Neural progenitor cell (in vitro differentiated cells): ENCODE results near the gene SPATC1L. TPM values are rescaled to one million over a fixed set of nuclear protein-coding genes. Genes with fewer than 3 reads are reported as not detected.
"Not testable (repeated sequence)": the region's sequence is repeated elsewhere in the genome, so short reads cannot be mapped to it uniquely, and the experiment has no call there.

Experiments
- DNase-seq: peaks from one replicate; pipeline ENCODE4 v3.0.0-alpha.2; 2016; ENCODE audit warnings: low spot score
- H2AFZ ChIP-seq: fragments of 200-600 bp; sonication (generic); replicated peaks from 2 replicates; pipeline ENCODE4 v1.6.1; 2016; ENCODE audit warnings: antibody characterized with exemption
- H3F3A ChIP-seq: fragments of 200-600 bp; sonication (generic); 2 replicates; pipeline ENCODE4 v1.6.1; 2016; ENCODE audit warnings: antibody characterized with exemption, low read depth
- H3K27ac ChIP-seq: fragments of 200-600 bp; sonication (generic); 2 replicates; pipeline ENCODE4 v1.5.1; 2016; ENCODE audit warnings: mild to moderate bottlenecking
- H3K27me3 ChIP-seq: fragments of 200-600 bp; sonication (generic); 2 replicates; pipeline ENCODE4 v1.6.1; 2016; ENCODE audit warnings: mild to moderate bottlenecking, moderate library complexity
- H3K36me3 ChIP-seq: fragments of 200-600 bp; sonication (generic); 2 replicates; pipeline ENCODE4 v1.5.1; 2016
- H3K4me1 ChIP-seq: fragments of 200-600 bp; sonication (generic); 2 replicates; pipeline ENCODE4 v1.6.1; 2016; ENCODE audit warnings: mixed run types
- H3K4me2 ChIP-seq: fragments of 200-600 bp; sonication (generic); 2 replicates; pipeline ENCODE4 v1.6.1; 2016
- H3K4me3 ChIP-seq: fragments of 200-600 bp; sonication (generic); 2 replicates; pipeline ENCODE4 v1.5.1; 2016
- H3K79me2 ChIP-seq: fragments of 200-600 bp; sonication (generic); 2 replicates; pipeline ENCODE4 v1.6.1; 2016; ENCODE audit warnings: low read depth
- H3K9ac ChIP-seq: fragments of 200-600 bp; sonication (generic); 2 replicates; pipeline ENCODE4 v1.6.1; 2016
- H3K9me3 ChIP-seq: fragments of 200-600 bp; sonication (generic); 2 replicates; pipeline ENCODE4 v1.5.1; 2016; ENCODE audit warnings: low read depth
- H4K20me1 ChIP-seq: fragments of 200-600 bp; sonication (generic); 2 replicates; pipeline ENCODE4 v1.6.1; 2016; ENCODE audit warnings: low read depth
- H3K27ac Mint-ChIP-seq: 3 replicates; pipeline ENCODE4 v1.8.0; 2021; ENCODE audit warnings: mixed read lengths
- H3K27me3 Mint-ChIP-seq: 2 replicates; pipeline ENCODE4 v1.8.0; 2022; ENCODE audit warnings: low read depth, mild to moderate bottlenecking, inconsistent platforms, moderate library complexity, mixed read lengths; ENCODE audit not compliant: insufficient read depth
- H3K36me3 Mint-ChIP-seq: 3 replicates; pipeline ENCODE4 v1.8.0; 2021; ENCODE audit warnings: mixed read lengths
- H3K4me1 Mint-ChIP-seq: 3 replicates; pipeline ENCODE4 v1.8.0; 2021; ENCODE audit warnings: mixed read lengths
- H3K4me3 Mint-ChIP-seq: 3 replicates; pipeline ENCODE4 v1.8.0; 2021; ENCODE audit warnings: mild to moderate bottlenecking, moderate library complexity, mixed read lengths
- H3K9me3 Mint-ChIP-seq: 3 replicates; pipeline ENCODE4 v1.8.0; 2020; ENCODE audit warnings: mixed read lengths
- CTCF ChIP-seq: fragments of 200-600 bp; sonication (generic); IDR thresholded peaks from 2 replicates; pipeline ENCODE4 v1.5.1; 2017; ENCODE audit warnings: antibody characterized with exemption, mild to moderate bottlenecking
- EZH2 ChIP-seq: fragments of 200-600 bp; sonication (generic); IDR thresholded peaks from 2 replicates; pipeline ENCODE4 v1.6.1; 2017; ENCODE audit warnings: antibody characterized with exemption, mild to moderate bottlenecking, moderate library complexity
- EZH2phosphoT487 ChIP-seq: fragments of 200-600 bp; sonication (generic); IDR thresholded peaks from 2 replicates; pipeline ENCODE4 v1.6.1; 2017; ENCODE audit warnings: antibody characterized with exemption
- total RNA-seq: library from RNA; depleted of rRNA; stranded (reverse); fragments of >200 nt; gene quantifications from 2 replicates; pipeline ENCODE4 v1.2.3, GENCODE V29; 2015; ENCODE audit warnings: low replicate concordance

Gene SPATC1L
- total RNA-seq, 1 donor from 2014 or later, result 5.1 TPM

- H4K20me1 ChIP-seq, H3K27ac Mint-ChIP-seq, H3K36me3 ChIP-seq, H3K79me2 ChIP-seq, H3K27ac ChIP-seq, H3K4me3 Mint-ChIP-seq, H3K4me1 ChIP-seq, H3K27me3 Mint-ChIP-seq, H2AFZ ChIP-seq, H3K9me3 Mint-ChIP-seq, H3K4me3 ChIP-seq, H3K4me2 ChIP-seq, H3K9ac ChIP-seq, H3K27me3 ChIP-seq, H3K9me3 ChIP-seq, H3K36me3 Mint-ChIP-seq: not testable (repeated sequence)
- TF ChIP-seq CTCF, result peak; percentile 60
- H3F3A ChIP-seq, result peaks cover 13% of the 10 kb centered on the region
- H3K4me1 Mint-ChIP-seq, result peaks cover 22% of the 10 kb centered on the region
- peak; percentile 55 for DNase-seq
Observed at GRCh38 chr21:46147429-46147828, 36.8 kb downstream of the SPATC1L start.

GRCh38 chr21:46146856-46147255 is 37.4 kb downstream of the SPATC1L start:
- no peak overlapping the region for H3K4me2 ChIP-seq
- Mint-ChIP-seq H3K27me3 (peaks cover 8% of the 10 kb centered on the region), H3K27ac (peak overlapping the region; percentile 75), H3K36me3 (no peaks in the 10 kb centered on the region), H3K9me3 (no peaks in the 10 kb centered on the region), H3K4me3 (no peak overlapping the region), H3K4me1 (peaks cover 21% of the 10 kb centered on the region)
- H3K4me1 ChIP-seq, result peaks cover 5% of the 10 kb centered on the region
- H3K9ac ChIP-seq, result no peak overlapping the region
- no peaks in the 10 kb centered on the region for H4K20me1 ChIP-seq
- TF ChIP-seq EZH2phosphoT487, result no peak
- no peak for TF ChIP-seq CTCF
- TF ChIP-seq EZH2, result no peak
- H3K27ac ChIP-seq, result no peak overlapping the region
- DNase-seq, result no peak
- no peaks in the 10 kb centered on the region for H3K9me3 ChIP-seq
- H3K36me3 ChIP-seq, result no peaks in the 10 kb centered on the region
- peaks cover 11% of the 10 kb centered on the region for H3F3A ChIP-seq
- H2AFZ ChIP-seq, result no peak overlapping the region
- H3K27me3 ChIP-seq, result peaks cover 16% of the 10 kb centered on the region
- H3K4me3 ChIP-seq, result no peak overlapping the region
- no peaks in the 10 kb centered on the region for H3K79me2 ChIP-seq

- no peak overlapping the region for H3K4me3 ChIP-seq
- Mint-ChIP-seq H3K27ac (peak overlapping the region; percentile 75), H3K9me3 (peaks cover 2% of the 10 kb centered on the region), H3K36me3 (no peaks in the 10 kb centered on the region), H3K4me1 (peaks cover 21% of the 10 kb centered on the region), H3K4me3 (no peak overlapping the region), H3K27me3 (peaks cover 8% of the 10 kb centered on the region)
- no peaks in the 10 kb centered on the region for H4K20me1 ChIP-seq
- H3K27ac ChIP-seq, result no peak overlapping the region
- peaks cover 11% of the 10 kb centered on the region for H3F3A ChIP-seq
- H3K4me1 ChIP-seq, result peaks cover under 1% of the 10 kb centered on the region
- H3K27me3 ChIP-seq, result peaks cover 24% of the 10 kb centered on the region
- no peaks in the 10 kb centered on the region for H3K79me2 ChIP-seq
- H3K36me3 ChIP-seq, result no peaks in the 10 kb centered on the region
- no peak overlapping the region for H3K9ac ChIP-seq
- no peak overlapping the region for H2AFZ ChIP-seq
- no peak for DNase-seq
- H3K4me2 ChIP-seq, result no peak overlapping the region
- no peak for TF ChIP-seq EZH2phosphoT487
- no peak for TF ChIP-seq EZH2
- TF ChIP-seq CTCF, result no peak
- H3K9me3 ChIP-seq, result no peaks in the 10 kb centered on the region
Observed at GRCh38 chr21:46145840-46146691, 38.2 kb downstream of the SPATC1L start.
